SU-DHL-6 (cell line): ENCODE measurements around the gene MAFF.

Experiments
- H2AFZ ChIP-seq: fragments of 200-600 bp; sonication (generic); 2 replicates; pipeline ENCODE4 v1.6.1; 2014; ENCODE audit warnings: low read depth, mild to moderate bottlenecking, moderate library complexity, mixed read lengths, antibody characterized with exemption, low read length; ENCODE audit not compliant: severe bottlenecking
- H3F3A ChIP-seq: fragments of 200-600 bp; shearing (Covaris generic); 2 replicates; pipeline ENCODE4 v1.6.0; 2016; ENCODE audit warnings: antibody characterized with exemption, mild to moderate bottlenecking; ENCODE audit not compliant: insufficient read depth
- H3K27ac ChIP-seq: fragments of 200-600 bp; sonication (generic); 2 replicates; pipeline ENCODE4 v1.5.1; 2016; ENCODE audit warnings: low read depth, mild to moderate bottlenecking, low read length, moderate library complexity, mixed read lengths
- H3K27me3 ChIP-seq: fragments of 200-600 bp; sonication (generic), shearing (Covaris generic); 2 replicates; pipeline ENCODE4 v1.6.0; 2014; ENCODE audit warnings: mild to moderate bottlenecking, low read length
- H3K36me3 ChIP-seq: fragments of 200-600 bp; sonication (generic); 2 replicates; pipeline ENCODE4 v1.6.1; 2014; ENCODE audit warnings: mild to moderate bottlenecking, low read length, mixed read lengths
- H3K4me2 ChIP-seq: fragments of 300-600, 200-600 bp; shearing (Covaris generic), sonication (generic); 2 replicates; pipeline ENCODE4 v1.6.0; 2014; ENCODE audit warnings: low read length, low read depth, mild to moderate bottlenecking; ENCODE audit not compliant: poor library complexity, severe bottlenecking
- H3K4me3 ChIP-seq: fragments of 200-600 bp; sonication (generic); 2 replicates; pipeline ENCODE4 v1.5.1; 2014; ENCODE audit warnings: antibody characterized with exemption, low read length, mild to moderate bottlenecking, mixed read lengths; ENCODE audit not compliant: insufficient read depth, poor library complexity, severe bottlenecking
- H3K79me2 ChIP-seq: fragments of 200-600 bp; sonication (generic); 2 replicates; pipeline ENCODE4 v1.6.1; 2014; ENCODE audit warnings: mild to moderate bottlenecking, low read length, moderate library complexity; ENCODE audit not compliant: insufficient read depth
- H3K9ac ChIP-seq: fragments of 200-600 bp; sonication (generic); 2 replicates; pipeline ENCODE4 v1.7.0; 2014; ENCODE audit warnings: mild to moderate bottlenecking, low read length
- H3K9me2 ChIP-seq: fragments of 200-600 bp; sonication (generic); replicated peaks from 2 replicates; pipeline ENCODE4 v1.6.1; 2014; ENCODE audit warnings: low read length; ENCODE audit not compliant: insufficient read depth
- H3K9me3 ChIP-seq: fragments of 200-600 bp; sonication (generic); 2 replicates; pipeline ENCODE4 v1.6.1; 2014; ENCODE audit warnings: low read length, mixed read lengths; ENCODE audit not compliant: insufficient read depth
- H4K20me1 ChIP-seq: fragments of 200-600 bp; sonication (generic); 2 replicates; pipeline ENCODE4 v1.6.1; 2014; ENCODE audit warnings: low read depth, mild to moderate bottlenecking, antibody characterized with exemption, low read length, moderate library complexity, mixed read lengths
- EZH2phosphoT487 ChIP-seq: fragments of 200-600 bp; sonication (generic), shearing (Covaris generic); conservative IDR thresholded peaks from 2 replicates; pipeline ENCODE4 v1.6.1; 2018; ENCODE audit warnings: mild to moderate bottlenecking, antibody characterized with exemption, low read length, moderate library complexity, mixed read lengths
- TF ChIP-seq, protein P1 (sequence below): fragments of 200-600 bp; sonication (generic); IDR thresholded peaks from one replicate; pipeline ENCODE4 v1.5.1; 2017; ENCODE audit warnings: antibody characterized with exemption, mild to moderate bottlenecking, low read length, moderate library complexity; ENCODE audit not compliant: insufficient read depth, poor library complexity, severe bottlenecking

Gene MAFF

DNA sequence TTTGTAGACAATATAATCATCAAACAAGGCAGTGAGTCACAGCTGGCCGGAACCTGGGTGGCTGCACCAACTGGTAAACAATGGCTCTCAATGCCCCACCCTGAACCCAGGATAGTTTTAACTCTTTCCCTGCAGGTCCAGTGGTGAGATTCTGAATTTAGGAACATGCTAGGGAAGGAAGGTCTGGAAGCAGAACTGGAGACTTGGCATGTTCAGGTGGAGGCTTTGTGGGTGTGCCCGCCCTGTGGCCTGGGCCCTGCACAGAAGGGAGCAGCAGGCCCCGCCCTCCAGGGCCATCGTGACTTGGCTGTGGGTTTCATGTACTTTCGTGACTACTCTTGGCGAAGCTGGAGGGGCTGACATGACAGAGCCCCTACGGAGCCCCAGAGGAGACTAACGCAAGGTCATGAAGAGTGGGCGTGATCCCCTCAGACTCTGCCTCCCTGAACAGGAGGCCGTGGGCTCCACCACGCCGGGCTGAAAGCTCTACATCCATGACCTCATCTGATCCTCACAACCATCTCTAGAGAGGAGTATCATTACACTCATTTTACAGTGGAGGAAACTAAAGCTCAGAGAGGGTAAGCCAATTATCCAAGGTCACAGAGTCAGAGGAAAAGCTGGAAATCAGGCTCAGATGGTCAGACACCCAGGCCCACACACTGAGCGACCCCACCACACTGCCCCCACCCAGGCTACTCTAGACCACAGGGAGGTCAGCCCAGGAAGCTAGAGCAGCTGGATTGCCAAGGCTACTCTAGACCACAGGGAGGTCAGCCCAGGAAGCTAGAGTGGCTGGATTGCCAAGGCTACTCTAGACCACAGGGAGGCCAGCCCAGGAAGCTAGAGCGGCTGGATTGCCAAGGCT lies 27.3 kb downstream of the MAFF start:
- no peaks in the 10 kb centered on the region for H3K79me2 ChIP-seq
- no peaks in the 10 kb centered on the region for H4K20me1 ChIP-seq
- H3K27me3 ChIP-seq = no peaks in the 10 kb centered on the region
- no peak overlapping the region for H2AFZ ChIP-seq
- H3K27ac ChIP-seq = no peak overlapping the region
- TF ChIP-seq EZH2phosphoT487 = no peak
- no peaks in the 10 kb centered on the region for H3K9me2 ChIP-seq
- no peak overlapping the region for H3K9ac ChIP-seq
- H3F3A ChIP-seq = no peaks in the 10 kb centered on the region
- no peak overlapping the region for H3K4me3 ChIP-seq
- H3K9me3 ChIP-seq = no peaks in the 10 kb centered on the region
- no peak overlapping the region for H3K4me2 ChIP-seq
- H3K36me3 ChIP-seq = no peaks in the 10 kb centered on the region

DNA sequence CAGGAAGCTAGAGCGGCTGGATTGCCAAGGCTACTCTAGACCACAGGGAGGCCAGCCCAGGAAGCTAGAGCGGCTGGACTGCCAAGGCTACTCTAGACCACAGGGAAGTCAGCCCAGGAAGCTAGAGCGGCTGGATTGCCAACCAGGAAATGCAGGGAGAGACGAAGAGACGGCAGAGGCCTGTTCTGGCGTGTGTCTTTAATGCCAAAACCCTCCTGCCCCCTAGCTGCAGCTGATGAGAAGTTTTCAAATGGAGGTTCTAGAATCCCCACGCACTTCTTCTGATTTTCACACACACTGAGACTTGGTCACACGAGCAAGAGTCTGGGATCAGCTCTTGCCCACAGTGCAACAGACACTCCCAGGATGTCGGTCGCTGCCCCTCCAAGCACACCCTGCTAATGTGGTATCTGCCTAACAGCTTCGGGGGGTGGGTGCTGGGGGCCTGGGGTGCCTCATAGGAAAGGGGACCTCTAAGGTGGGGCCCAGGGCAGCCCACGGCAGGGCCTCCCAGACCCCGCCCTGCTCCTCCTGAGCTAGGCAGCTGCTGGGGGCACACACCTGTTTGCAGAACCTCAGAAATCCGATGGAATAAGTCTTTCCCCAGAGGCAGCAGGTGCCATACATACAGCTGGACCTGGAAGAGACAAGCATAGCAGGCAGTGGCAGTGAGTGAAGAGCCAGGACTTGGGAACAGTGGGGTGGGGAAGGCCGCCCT lies 28.5 kb downstream of the MAFF start:
- H2AFZ ChIP-seq = no peak overlapping the region
- no peaks in the 10 kb centered on the region for H3K9me2 ChIP-seq
- no peaks in the 10 kb centered on the region for H3K36me3 ChIP-seq
- no peaks in the 10 kb centered on the region for H3K9me3 ChIP-seq
- no peak overlapping the region for H3K9ac ChIP-seq
- TF ChIP-seq, protein P1, sequence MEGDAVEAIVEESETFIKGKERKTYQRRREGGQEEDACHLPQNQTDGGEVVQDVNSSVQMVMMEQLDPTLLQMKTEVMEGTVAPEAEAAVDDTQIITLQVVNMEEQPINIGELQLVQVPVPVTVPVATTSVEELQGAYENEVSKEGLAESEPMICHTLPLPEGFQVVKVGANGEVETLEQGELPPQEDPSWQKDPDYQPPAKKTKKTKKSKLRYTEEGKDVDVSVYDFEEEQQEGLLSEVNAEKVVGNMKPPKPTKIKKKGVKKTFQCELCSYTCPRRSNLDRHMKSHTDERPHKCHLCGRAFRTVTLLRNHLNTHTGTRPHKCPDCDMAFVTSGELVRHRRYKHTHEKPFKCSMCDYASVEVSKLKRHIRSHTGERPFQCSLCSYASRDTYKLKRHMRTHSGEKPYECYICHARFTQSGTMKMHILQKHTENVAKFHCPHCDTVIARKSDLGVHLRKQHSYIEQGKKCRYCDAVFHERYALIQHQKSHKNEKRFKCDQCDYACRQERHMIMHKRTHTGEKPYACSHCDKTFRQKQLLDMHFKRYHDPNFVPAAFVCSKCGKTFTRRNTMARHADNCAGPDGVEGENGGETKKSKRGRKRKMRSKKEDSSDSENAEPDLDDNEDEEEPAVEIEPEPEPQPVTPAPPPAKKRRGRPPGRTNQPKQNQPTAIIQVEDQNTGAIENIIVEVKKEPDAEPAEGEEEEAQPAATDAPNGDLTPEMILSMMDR = no peak
- no peak for TF ChIP-seq EZH2phosphoT487
- no peak overlapping the region for H3K4me2 ChIP-seq
- no peaks in the 10 kb centered on the region for H3K27me3 ChIP-seq
- H3K4me3 ChIP-seq = no peak overlapping the region
- H4K20me1 ChIP-seq = no peaks in the 10 kb centered on the region
- H3K27ac ChIP-seq = no peak overlapping the region
- no peaks in the 10 kb centered on the region for H3F3A ChIP-seq
- H3K79me2 ChIP-seq = no peaks in the 10 kb centered on the region

DNA sequence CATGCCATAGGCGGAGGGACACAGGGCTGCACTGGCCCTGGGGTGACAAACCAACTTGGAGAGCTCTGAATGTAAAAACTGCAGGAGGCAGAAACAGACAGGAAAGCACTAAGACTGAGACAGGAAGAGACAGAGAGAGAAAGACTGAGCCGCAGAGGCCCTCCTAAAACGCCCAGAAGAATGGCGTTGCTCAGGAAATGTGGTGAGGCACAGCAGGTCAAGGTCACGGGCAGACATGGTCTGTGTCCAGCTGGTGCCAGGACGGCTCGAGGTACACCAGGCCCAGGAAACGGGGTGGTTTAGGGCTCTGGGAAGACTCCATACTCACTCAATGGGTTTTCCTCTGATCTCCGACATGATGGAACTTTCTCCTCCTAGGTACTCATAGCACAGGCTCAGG lies 29.1 kb downstream of the MAFF start:
- Histone ChIP-seq H3K79me2 (no peaks in the 10 kb centered on the region), H3K4me3 (no peak overlapping the region), H2AFZ (no peak overlapping the region), H3K27ac (no peak overlapping the region), H3K36me3 (no peaks in the 10 kb centered on the region), H3K4me2 (no peak overlapping the region), H4K20me1 (no peaks in the 10 kb centered on the region), H3K27me3 (no peaks in the 10 kb centered on the region), H3K9me3 (no peaks in the 10 kb centered on the region), H3K9me2 (no peaks in the 10 kb centered on the region), H3K9ac (no peak overlapping the region), H3F3A (no peaks in the 10 kb centered on the region)
- no peak for TF ChIP-seq EZH2phosphoT487
- TF ChIP-seq, protein P1 = no peak

DNA sequence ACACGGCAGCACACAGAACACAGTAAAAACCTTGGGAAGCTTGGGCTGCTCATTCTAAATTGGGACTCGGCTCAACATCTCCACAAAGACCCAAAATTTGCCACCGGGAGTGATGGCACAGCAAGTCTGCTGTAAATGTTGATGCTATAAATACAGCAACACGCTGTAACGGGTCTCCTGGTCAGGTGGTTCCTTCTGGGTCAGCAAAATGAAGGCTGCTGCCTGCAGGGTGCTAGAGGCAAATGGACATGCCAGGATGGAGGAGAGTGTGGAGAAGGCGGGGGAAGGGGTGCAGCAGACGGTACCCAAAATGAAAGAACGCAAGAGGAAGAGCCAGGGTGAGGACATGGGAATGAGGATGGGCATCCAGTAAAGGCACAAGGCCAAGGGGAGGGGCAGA lies 30.4 kb downstream of the MAFF start:
- no peaks in the 10 kb centered on the region for H3K79me2 ChIP-seq
- H3K27ac ChIP-seq = no peak overlapping the region
- no peak overlapping the region for H3K9ac ChIP-seq
- H3K9me2 ChIP-seq = no peaks in the 10 kb centered on the region
- no peak overlapping the region for H3K4me3 ChIP-seq
- H2AFZ ChIP-seq = no peak overlapping the region
- no peak for TF ChIP-seq EZH2phosphoT487
- TF ChIP-seq, protein P1 = no peak
- H4K20me1 ChIP-seq = no peaks in the 10 kb centered on the region
- H3K9me3 ChIP-seq = no peaks in the 10 kb centered on the region
- H3K27me3 ChIP-seq = no peaks in the 10 kb centered on the region
- H3F3A ChIP-seq = no peaks in the 10 kb centered on the region
- H3K4me2 ChIP-seq = no peak overlapping the region
- no peaks in the 10 kb centered on the region for H3K36me3 ChIP-seq
